Right ventricle myocardium inferior (tissue), 1 donor: ENCODE data around the gene NECTIN2. TPM values are rescaled to one million over a fixed set of nuclear protein-coding genes. Genes with fewer than 3 reads are reported as not detected.
"Not testable (repeated sequence)": the region's sequence is repeated elsewhere in the genome, so short reads cannot be mapped to it uniquely, and the experiment has no call there.

Experiments
- ATAC-seq: fragments of 200-7000 bp; cut with Tn5 transposase; one replicate; pipeline ENCODE4 v1.9.1; 2020; ENCODE audit warnings: mild to moderate bottlenecking, moderate library complexity
- DNase-seq: peaks from one replicate; pipeline ENCODE4 v3.0.0; 2021; ENCODE audit errors: missing footprints
- intact Hi-C: fragments of 100-400 bp; cut with DNase I; formaldehyde crosslinking; loops from one replicate; pipeline ENCODE4 v1.11.0; 2022
- total RNA-seq: library from RNA; stranded (reverse); fragmentation: NEBNext Ultra II Directional; extraction: Animal tissue kit (Norgen Biotek cat#: 25700); gene quantifications from one replicate; pipeline ENCODE4 v1.2.1, GENCODE V29; 2021
- donor health status: DM: no; HTN: yes; CAD: no; lungs with severe emphysema.

Gene NECTIN2
- total RNA-seq, 1 donor from 2014 or later: 41.8 TPM

DNA sequence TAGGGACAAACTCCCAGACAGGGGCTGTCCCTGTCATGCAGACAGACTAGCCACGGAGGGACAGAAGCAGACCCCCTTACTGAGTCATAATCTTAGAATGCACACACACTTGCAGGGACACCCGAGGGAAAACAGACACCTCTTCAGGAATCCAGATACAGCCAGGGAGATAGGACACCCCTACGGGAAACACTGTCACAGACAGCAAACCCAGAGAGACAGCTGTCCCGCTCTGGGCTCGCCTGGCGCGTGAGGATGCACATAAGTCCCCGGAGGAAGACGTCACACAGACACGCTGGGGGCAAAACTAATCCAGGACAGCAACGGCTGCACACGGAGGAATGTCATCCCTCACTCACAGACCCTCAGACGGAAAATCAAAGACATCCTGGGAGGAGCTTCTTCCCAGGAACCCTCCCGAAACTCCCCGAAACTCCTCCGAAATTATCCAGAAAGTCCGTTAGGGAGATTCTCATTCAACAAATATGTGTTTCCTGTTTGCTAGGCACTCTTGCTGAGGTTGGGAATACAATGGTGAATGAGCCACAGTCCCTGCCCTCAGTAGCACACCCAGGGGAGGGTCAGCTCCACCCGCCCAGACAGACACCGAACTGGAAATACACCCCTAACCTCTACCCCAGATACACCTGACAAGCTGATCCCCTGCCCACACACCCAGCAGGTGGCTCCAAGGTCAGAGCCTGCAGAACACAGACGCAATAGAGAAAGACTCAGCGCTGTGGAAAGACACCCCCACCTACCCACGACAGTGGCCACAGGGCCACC is 29.8 kb downstream of the NECTIN2 start:
- intact Hi-C loops: no loop called here
- ATAC-seq (no peak), DNase-seq (peak; percentile 18)

DNA sequence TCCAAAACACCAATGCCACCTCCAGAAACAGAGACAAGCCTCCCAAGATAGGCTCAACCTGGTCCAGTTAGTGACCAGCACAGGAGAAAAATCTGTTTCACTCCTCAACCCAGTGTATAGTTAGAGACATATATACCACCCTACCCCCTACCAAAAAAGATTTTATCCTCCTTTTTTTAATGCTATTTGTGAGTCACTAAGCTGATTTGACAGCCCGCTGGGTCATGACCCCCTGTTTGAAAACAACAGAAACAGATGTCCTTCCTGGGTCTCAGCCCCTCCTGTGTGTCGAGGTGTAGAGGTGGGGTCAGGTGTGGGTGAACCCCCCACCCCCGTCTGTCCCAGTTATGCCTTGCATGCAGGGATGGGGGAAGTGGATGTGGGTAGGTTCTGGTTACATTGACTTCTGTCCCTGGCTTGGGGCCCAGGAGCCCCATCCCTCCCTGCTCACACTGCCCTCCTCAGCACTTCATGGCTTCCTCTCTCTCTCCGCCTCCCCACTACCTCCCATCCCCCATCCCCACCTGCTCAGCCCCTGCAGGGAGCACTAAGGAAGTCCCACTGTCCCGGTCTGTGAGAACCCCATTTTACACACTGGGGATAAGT is 30.9 kb downstream of the NECTIN2 start:
- intact Hi-C loops: no loop called here
- ATAC-seq (peak; percentile 14), DNase-seq (peak; percentile 15)

DNA sequence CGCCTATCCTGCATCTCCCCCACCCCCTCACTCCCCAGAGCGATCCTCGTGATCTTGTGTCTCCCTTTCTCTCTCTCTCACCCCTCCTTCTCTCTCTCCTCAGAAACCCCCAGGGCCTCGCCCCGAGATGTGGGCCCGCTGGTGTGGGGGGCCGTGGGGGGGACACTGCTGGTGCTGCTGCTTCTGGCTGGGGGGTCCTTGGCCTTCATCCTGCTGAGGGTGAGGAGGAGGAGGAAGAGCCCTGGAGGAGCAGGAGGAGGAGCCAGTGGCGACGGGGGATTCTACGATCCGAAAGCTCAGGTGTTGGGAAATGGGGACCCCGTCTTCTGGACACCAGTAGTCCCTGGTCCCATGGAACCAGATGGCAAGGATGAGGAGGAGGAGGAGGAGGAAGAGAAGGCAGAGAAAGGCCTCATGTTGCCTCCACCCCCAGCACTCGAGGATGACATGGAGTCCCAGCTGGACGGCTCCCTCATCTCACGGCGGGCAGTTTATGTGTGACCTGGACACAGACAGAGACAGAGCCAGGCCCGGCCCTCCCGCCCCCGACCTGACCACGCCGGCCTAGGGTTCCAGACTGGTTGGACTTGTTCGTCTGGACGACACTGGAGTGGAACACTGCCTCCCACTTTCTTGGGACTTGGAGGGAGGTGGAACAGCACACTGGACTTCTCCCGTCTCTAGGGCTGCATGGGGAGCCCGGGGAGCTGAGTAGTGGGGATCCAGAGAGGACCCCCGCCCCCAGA is 32.2 kb downstream of the NECTIN2 start:
- ATAC-seq: no peak
- intact Hi-C loops: no loop called here
- peak; percentile 58 for DNase-seq

DNA sequence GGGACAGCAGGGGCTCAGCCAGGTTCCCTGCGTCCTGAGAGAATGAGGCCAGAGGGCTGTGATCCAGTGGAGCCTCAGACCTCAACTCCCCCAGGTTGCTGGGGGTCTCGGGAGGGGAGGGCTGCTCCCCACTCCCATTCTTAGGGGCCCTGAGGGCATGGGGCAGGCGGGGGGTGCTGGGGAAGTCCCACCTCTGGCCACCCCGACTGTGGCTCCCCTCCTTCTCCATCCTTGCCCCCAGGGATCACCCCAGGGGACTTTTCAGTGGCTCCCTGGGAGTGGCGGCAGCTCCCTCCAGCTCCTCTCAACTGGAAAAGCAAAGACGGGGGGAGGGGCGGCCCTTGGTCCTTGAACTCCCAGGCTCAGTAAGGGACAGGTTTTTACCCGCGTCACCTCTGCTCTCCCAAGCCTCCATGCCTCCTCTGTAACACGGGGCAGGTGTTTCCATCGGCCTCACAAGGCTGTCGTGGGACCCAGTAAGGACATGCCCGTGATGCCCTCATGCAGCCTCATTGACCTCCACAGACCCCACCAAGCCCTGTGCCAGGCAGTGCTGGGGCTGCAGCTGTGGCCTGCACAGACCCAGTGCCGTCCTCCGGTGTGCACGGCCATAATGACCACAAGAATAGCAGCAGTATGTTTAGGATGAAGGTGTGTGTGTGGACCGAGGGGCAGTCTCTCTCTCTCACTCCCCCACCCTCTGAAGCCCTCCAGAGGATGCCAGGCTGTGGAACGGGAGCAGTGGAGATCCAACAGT is 33.4 kb downstream of the NECTIN2 start:
- DNase-seq (no peak), ATAC-seq (no peak)
- intact Hi-C loops: no loop called here

- intact Hi-C loops: no loop called here
- ATAC-seq (no peak), DNase-seq (no peak)
These were observed 36.0 kb downstream of the NECTIN2 start for GRCh38 chr19:44882063-44882462.

DNA sequence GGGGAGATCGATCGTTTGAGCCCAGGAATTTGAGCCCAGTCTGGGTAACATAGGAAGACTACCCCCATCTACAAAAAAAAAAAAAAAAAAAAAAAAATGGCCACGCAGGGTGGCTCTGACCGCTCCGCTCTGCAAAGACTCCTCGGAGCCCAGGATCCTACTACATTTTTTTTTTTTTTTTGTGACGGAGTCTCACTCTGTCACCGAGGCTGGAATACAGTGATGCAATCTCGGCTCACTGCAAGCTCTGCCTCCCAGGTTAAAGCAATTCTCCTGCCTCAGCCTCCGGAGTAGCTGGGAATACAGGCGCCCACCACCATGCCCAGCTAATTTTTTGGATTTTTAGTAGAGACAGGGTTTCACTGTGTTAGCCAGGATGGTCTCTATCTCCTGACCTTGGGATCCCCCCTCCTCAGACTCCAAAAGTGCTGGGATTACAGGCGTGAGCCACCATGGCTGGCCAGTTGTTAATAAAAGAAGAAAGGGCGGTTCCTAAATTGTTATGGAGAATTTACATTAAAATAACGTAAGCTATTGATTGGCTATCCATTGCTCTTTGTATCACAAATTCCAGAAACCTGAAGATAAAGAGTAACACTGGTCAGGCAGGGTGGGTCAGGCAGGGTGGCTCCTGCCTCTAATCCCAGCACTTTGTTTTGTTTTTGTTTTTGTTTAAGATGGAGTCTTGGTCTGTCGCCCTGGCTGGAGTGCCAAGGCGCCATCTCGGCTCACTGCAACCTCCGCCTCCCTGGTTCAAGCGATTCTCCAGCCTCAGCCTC is 36.7 kb downstream of the NECTIN2 start:
- ATAC-seq, intact Hi-C loops: not testable (repeated sequence)
- DNase-seq: peak; percentile 1

DNA sequence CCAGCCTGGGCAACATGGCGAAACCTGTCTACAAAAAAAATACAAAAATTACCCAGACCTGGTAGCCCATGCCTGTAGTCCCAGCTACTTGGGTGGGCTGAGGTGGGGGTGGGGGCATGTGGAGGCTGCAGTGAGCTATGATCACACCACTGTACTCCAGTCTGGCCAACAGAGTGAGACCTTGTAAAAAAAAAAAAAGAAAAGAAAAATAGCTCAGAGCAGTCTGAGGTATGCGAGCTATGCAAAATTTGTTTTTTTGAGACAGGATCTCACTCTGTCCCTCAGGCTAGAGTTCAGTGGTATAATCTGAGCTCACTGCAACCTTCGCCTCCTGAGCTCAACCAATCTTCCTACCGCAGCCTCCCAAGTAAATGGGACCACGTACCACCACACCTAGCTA is 37.8 kb downstream of the NECTIN2 start:
- intact Hi-C loops: no loop called here
- no peak for DNase-seq
- no peak for ATAC-seq

- intact Hi-C loops: no loop called here
- DNase-seq: no peak
- no peak for ATAC-seq
These were observed 38.5 kb downstream of the NECTIN2 start for GRCh38 chr19:44884566-44884965.

DNA sequence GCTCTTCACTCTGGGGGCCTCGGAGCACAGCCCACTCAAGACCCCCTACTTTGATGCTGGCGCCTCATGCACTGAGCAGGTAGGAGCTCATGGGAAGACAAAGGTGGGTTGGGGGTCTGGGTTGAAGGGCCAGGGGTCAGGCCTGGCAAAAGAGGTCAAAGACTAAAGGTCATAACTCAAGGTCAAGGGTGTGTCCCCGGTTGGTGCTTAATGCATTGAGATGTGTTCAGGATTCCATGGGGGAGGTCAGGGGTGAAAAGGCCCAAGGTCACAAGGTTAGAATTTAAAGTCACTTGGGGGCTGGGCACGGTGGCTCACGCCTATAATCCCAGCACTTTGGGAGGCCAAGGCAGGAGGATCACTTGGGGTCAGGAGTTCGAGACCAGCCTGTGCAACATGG is 40.0 kb downstream of the NECTIN2 start:
- no peak for ATAC-seq
- peak; percentile 3 for DNase-seq
- intact Hi-C loops: no loop called here

DNA sequence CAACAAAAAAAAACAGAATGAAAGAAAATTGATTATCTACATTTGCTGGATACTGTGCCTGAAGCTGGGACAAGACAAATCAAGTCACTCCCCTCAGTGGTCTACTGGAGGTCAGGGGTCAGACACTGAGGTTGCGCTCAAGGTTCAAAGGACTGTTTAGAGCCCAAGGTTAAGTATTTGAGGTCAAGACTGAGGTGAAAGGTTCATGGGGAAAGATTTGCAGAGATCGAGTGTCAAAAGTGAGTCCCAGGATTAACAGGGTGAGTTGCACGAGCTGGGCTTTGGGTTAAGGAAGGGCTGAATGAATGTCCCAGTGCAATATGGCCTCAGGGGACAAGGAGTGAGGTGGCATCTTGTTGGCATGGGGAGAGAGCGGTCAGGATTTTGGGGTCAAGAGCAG is 41.6 kb downstream of the NECTIN2 start:
- intact Hi-C loops: no loop called here
- ATAC-seq (no peak), DNase-seq (no peak)

DNA sequence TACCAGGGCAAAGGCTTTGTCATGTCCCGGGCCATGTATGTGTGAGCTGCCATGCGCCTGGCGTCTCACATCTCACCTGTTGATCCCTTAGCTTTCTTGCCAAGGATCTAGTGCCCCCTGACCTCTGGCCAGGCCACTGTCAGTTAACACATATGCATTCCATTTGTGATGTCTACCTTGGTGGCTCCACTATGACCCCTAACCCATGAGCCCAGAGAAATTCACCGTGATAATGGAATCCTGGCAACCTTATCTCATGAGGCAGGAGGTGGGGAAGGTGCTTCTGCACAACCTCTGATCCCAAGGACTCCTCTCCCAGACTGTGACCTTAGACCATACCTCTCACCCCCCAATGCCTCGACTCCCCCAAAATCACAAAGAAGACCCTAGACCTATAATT is 42.2 kb downstream of the NECTIN2 start:
- ATAC-seq, intact Hi-C loops: not testable (repeated sequence)
- peak; percentile 16 for DNase-seq

DNA sequence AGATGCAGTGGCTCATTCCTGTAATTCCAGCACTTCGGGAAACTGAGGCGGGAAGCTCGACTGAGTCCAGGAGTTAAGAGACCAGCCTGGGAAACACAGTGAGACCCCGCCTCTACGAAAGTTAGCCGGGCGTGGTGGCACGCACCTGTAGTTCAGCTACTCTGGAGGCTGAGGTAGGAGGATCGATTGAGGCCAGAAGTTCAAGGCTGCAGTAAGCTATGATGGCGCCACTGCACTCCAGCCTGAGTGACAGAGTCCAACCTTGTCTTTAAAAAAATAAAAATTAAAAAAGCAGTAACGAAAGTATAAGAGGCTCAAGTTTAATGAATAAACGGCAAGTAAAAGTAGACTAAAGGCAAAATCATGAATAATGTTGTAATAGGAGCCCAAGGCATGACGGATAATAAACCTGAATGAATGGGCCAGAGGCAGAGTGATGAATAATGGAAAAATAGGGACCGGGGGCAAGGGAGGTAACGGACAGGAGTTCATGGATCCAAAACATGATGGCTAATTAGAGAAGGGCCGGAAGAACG is 43.8 kb downstream of the NECTIN2 start:
- no peak for ATAC-seq
- intact Hi-C loops: loop anchor here (2.0 kb wide), 2 partner anchors 43 to 65 kb away; partner anchors contain the start of genes CLPTM1 and NECTIN2
- DNase-seq: peak; percentile 71

DNA sequence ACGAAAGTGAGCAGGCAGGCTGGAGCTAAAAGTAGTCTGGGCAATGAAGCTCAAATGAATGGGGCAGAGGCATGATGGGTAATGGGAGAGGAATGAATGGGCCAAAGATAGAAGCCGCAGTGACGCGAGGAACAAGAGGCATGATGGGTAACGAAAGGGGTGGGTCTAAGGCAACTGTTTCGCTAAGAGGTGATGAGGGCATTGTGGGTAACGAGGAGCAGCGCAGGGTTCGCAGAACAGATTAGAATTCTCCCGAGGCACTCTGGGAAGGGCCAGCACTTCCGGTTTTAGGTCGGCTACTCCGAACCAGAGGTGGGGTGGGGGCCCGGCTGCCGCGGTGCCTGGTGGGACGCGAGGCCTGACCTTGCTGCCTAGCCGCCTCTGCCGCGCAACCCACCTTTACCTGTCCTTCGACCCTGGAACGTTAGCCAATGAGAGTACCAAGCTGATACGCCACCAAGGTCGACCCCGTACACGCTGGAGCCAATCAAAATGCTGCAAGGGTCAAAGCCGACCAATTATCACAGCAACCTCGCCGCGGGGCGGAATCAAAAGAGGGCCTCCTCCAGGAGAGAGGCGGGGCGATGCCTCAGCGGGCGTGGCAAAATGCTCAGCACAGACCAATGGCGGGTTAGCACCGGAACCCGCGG is 44.4 kb downstream of the NECTIN2 start:
- DNase-seq (no peak), ATAC-seq (peak; percentile 93)
- intact Hi-C loops: loop anchor here (2.0 kb wide), 2 partner anchors 44 to 64 kb away; partner anchors contain the start of genes CLPTM1 and NECTIN2

DNA sequence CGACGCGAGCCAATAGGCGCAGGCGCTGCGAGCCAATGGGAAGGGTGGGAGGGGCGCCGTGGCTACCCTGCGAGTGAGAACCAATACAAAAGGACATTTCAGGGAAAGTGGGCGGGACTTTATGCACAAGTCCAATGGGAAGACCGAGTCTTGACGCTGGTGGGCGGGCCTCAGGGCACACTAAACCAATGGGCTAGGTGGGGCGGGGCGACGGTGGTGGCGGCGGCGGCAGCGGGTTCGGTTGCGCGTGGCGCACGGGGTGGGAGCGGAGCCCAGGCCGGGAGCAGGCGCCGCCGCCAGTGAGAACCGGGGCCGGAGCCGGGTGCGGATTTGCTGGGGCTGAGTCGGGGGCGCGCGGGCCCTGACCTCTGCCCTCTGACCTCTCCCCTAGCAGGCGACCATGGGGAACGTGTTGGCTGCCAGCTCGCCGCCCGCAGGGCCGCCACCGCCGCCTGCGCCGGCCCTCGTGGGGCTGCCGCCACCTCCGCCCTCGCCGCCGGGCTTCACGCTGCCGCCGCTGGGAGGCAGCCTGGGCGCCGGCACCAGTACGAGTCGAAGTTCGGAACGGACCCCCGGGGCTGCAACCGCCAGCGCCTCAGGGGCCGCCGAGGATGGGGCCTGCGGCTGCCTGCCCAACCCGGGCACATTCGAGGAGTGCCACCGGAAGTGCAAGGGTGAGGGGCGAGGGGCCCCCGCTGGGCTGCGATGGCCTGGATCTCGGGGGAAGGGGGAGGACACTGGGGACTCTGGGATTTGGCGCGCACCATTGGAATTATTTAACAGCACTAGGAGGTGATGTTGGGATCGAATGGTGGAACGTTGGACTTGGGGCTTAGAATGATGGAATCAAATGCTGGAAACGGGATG is 45.2 kb downstream of the NECTIN2 start, which contains the start of gene TOMM40:
Gene TOMM40 (plus strand): TSS at position 239 of the 867 bp plus-strand sequence. CDS start 162 bp downstream, at position 401.
- ATAC-seq (no peak), DNase-seq (peak; percentile 100)
- intact Hi-C loops: loop anchor here (2.0 kb wide), 2 partner anchors 44 to 64 kb away; partner anchors contain the start of genes CLPTM1 and NECTIN2

DNA sequence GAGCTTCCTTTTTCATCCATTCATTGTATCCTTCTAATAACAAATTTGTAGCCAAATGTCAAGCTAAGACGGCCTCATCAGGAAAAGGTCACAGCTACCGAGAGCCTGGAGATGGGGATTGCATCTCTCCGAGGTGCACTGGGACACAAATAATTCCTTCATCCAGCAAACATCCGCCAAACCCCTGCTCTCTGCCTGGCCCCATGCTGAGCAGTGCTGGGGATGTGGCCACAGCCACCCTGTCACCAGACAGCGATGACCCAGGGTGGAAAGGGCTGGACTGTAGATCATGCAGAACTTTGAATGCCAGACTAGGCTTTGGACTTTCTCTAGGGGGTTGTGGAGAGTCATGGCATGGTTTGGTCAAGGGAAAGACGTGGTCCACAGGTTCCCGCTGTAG is 46.8 kb downstream of the NECTIN2 start:
- peak; percentile 9 for DNase-seq
- no peak for ATAC-seq
- intact Hi-C loops: no loop called here

GRCh38 chr19:44893332-44894051 is 47.4 kb downstream of the NECTIN2 start:
- ATAC-seq (no peak), DNase-seq (peak; percentile 46)
- intact Hi-C loops: no loop called here
